A549 (cell line): ENCODE measurements around the gene SLC25A13. TPM values are rescaled to one million over a fixed set of nuclear protein-coding genes. Genes with fewer than 3 reads are reported as not detected.

Experiments
- ATAC-seq, 2 experiments: fragments of 200-7000 bp in 1 of 2; fragments of >200 bp in 1 of 2; cut with Nextera tagmentation in 1 of 2; cut with Tn5 transposase in 1 of 2; 3 replicates each; pipeline versions ENCODE4 v1.8.0 to v1.9.1; 2018 to 2020; ENCODE audit warnings: mild to moderate bottlenecking in 1 of 2, moderate library complexity in 1 of 2
- CTCF ChIA-PET: fragments of 300-600 bp; sonication (Branson Sonifier 250); formaldehyde crosslinking; extraction: SDS; loops from one replicate; lab custom pipeline; 2021; ENCODE audit warnings: antibody characterized with exemption, inconsistent platforms; lab: Yijun Ruan, JAX
- POLR2A ChIA-PET: fragments of 350-600 bp; formaldehyde crosslinking; extraction: SDS; loops from one replicate; lab custom pipeline; 2021; ENCODE audit warnings: antibody characterized with exemption, inconsistent platforms; lab: Yijun Ruan, JAX
- DNase-seq, 2 experiments: peaks; one replicate each; pipeline versions ENCODE4 v3.0.0 to v3.0.0-alpha.2; 2011 to 2016; ENCODE audit warnings: low read depth in 1 of 2, low spot score in 1 of 2
- FAIRE-seq: peaks from 2 replicates; lab custom pipeline; 2011; peaks lifted over from hg19 to GRCh38; lab: Jason Lieb, UNC
- H3K27ac ChIP-seq, 2 experiments: fragments of >200 bp; sonication (Bioruptor Twin); formaldehyde crosslinking; 3 replicates each; pipeline ENCODE4 v1.5.1; 2016 to 2017
- H3K4me1 ChIP-seq: fragments of >200 bp; sonication (Bioruptor Twin); formaldehyde crosslinking; 3 replicates; pipeline ENCODE4 v1.6.1; 2016
- H3K4me2 ChIP-seq: fragments of >200 bp; sonication (Bioruptor Twin); formaldehyde crosslinking; 3 replicates; pipeline ENCODE4 v1.6.1; 2016
- H3K4me3 ChIP-seq: fragments of >200 bp; sonication (Bioruptor Twin); formaldehyde crosslinking; 3 replicates; pipeline ENCODE4 v1.5.1; 2016
- H3K9me3 ChIP-seq: fragments of >200 bp; sonication (Bioruptor Twin); formaldehyde crosslinking; 3 replicates; pipeline ENCODE4 v1.6.1; 2016
- BHLHE40 ChIP-seq: IDR thresholded peaks from 2 replicates; pipeline ENCODE4 v1.6.1; 2012; ENCODE audit warnings: low read depth, low read length, inconsistent platforms
- CHD2 ChIP-seq: fragments of 150-350 bp; IDR thresholded peaks from 2 replicates; pipeline ENCODE4 v1.6.1; 2014; ENCODE audit warnings: low read length; ENCODE audit not compliant: partially characterized antibody
- EHF ChIP-seq: fragments of 250-450 bp; sonication (Bioruptor Pico); IDR thresholded peaks from 2 replicates; pipeline ENCODE4 v1.5.0; 2020; ENCODE audit warnings: mild to moderate bottlenecking
- EP300 ChIP-seq, 2 experiments: fragments of >200 bp; sonication (Bioruptor Twin); formaldehyde crosslinking; IDR thresholded peaks; 2 replicates in 1 of 2; 3 replicates in 1 of 2; pipeline ENCODE4 v1.6.1; 2016 to 2017
- FOSB ChIP-seq: fragments of 250-450 bp; sonication (Bioruptor Pico); IDR thresholded peaks from 2 replicates; pipeline ENCODE4 v1.5.0; 2020; ENCODE audit warnings: mild to moderate bottlenecking, moderate library complexity
- FOXS1 ChIP-seq: fragments of 250-450 bp; sonication (Bioruptor Pico); IDR thresholded peaks from 2 replicates; pipeline ENCODE4 v1.5.0; 2020; ENCODE audit warnings: mild to moderate bottlenecking, moderate library complexity
- HMGXB4 ChIP-seq: fragments of 250-450 bp; sonication (Bioruptor Pico); IDR thresholded peaks from 2 replicates; pipeline ENCODE4 v1.5.0; 2021; ENCODE audit warnings: mild to moderate bottlenecking, moderate library complexity, borderline replicate concordance
- HOXB5 ChIP-seq: fragments of 250-450 bp; sonication (Bioruptor Pico); IDR thresholded peaks from 2 replicates; pipeline ENCODE4 v1.5.0; 2020; ENCODE audit warnings: mild to moderate bottlenecking, moderate library complexity
- KDM1A ChIP-seq: fragments of 200-600 bp; sonication (generic); IDR thresholded peaks from 2 replicates; pipeline ENCODE4 v1.6.1; 2016; ENCODE audit warnings: low read depth, mild to moderate bottlenecking
- MAX ChIP-seq: IDR thresholded peaks from 2 replicates; pipeline ENCODE4 v1.6.1; 2012
- MAZ ChIP-seq: fragments of 150-350 bp; IDR thresholded peaks from 2 replicates; pipeline ENCODE4 v1.6.1; 2014; ENCODE audit warnings: antibody characterized with exemption, low read depth, low read length, borderline replicate concordance
- NFE2L2 ChIP-seq: fragments of 150-350 bp; conservative IDR thresholded peaks from 2 replicates; pipeline ENCODE4 v1.6.1; 2014; ENCODE audit warnings: low read length
- NPAS2 ChIP-seq: fragments of 250-450 bp; sonication (Bioruptor Pico); IDR thresholded peaks from 2 replicates; pipeline ENCODE4 v1.8.0; 2022; ENCODE audit warnings: mild to moderate bottlenecking, moderate library complexity, borderline replicate concordance
- NR3C1 ChIP-seq: fragments of >200 bp; sonication (Bioruptor Twin); formaldehyde crosslinking; IDR thresholded peaks from 3 replicates; pipeline ENCODE4 v1.6.1; 2017
- POLR2A ChIP-seq: IDR thresholded peaks from 2 replicates; pipeline ENCODE4 v1.6.1; 2012; ENCODE audit warnings: mild to moderate bottlenecking, low read length
- RFX5 ChIP-seq: fragments of 450-650 bp; IDR thresholded peaks from 2 replicates; pipeline ENCODE4 v1.7.1; 2014; ENCODE audit warnings: antibody characterized with exemption, mild to moderate bottlenecking, moderate library complexity
- ZC3H11A ChIP-seq: fragments of 450-650 bp; IDR thresholded peaks from 2 replicates; pipeline ENCODE4 v1.6.1; 2014; ENCODE audit warnings: antibody characterized with exemption, mild to moderate bottlenecking
- ZFP36 ChIP-seq: fragments of 450-650 bp; IDR thresholded peaks from 2 replicates; pipeline ENCODE4 v1.6.1; 2014; ENCODE audit warnings: borderline replicate concordance; ENCODE audit not compliant: partially characterized antibody
- WGBS: methylation state at CpG from one replicate; pipeline ENCODE4 v1.1.6; 2017; ENCODE audit errors: missing lambda C conversion rate; 5-methylcytosine and 5-hydroxymethylcytosine counted together
- polyA plus RNA-seq, 4 experiments: library from polyadenylated mRNA; depleted of rRNA in 3 of 4; stranded (reverse); fragments of >200 nt; fragmentation: RNase III in 1 of 4; extraction: RNeasy Plus Mini Kit Qiagen cat#74134 plus additional on column Dnase treatment in 1 of 4; gene quantifications; 2 replicates in 3 of 4; 3 replicates in 1 of 4; pipeline ENCODE4 v1.2.3, GENCODE V29; 2011 to 2017
- TF ChIP-seq, protein P1 (sequence below): fragments of 150-350 bp; IDR thresholded peaks from 2 replicates; pipeline ENCODE4 v1.6.1; 2014; ENCODE audit warnings: low read depth, mild to moderate bottlenecking, low read length
- TF ChIP-seq, protein P2 (sequence below): fragments of 450-650 bp; IDR thresholded peaks from 2 replicates; pipeline ENCODE4 v1.6.1; 2014; ENCODE audit warnings: antibody characterized with exemption
- TF ChIP-seq, protein P3 (sequence below): fragments of 250-450 bp; sonication (Bioruptor Pico); IDR thresholded peaks from 2 replicates; pipeline ENCODE4 v1.5.0; 2020; ENCODE audit warnings: low read depth, mild to moderate bottlenecking, moderate library complexity
- TF ChIP-seq, protein P4 (sequence below): fragments of >200 bp; sonication (Bioruptor Twin); formaldehyde crosslinking; IDR thresholded peaks from 3 replicates; pipeline ENCODE4 v1.5.1; 2016

SLC25A13 gene
- polyA plus RNA-seq, 2 of the 4 experiments (the other 2 are of a cell fraction): 32.7 to 51.0 TPM

DNA sequence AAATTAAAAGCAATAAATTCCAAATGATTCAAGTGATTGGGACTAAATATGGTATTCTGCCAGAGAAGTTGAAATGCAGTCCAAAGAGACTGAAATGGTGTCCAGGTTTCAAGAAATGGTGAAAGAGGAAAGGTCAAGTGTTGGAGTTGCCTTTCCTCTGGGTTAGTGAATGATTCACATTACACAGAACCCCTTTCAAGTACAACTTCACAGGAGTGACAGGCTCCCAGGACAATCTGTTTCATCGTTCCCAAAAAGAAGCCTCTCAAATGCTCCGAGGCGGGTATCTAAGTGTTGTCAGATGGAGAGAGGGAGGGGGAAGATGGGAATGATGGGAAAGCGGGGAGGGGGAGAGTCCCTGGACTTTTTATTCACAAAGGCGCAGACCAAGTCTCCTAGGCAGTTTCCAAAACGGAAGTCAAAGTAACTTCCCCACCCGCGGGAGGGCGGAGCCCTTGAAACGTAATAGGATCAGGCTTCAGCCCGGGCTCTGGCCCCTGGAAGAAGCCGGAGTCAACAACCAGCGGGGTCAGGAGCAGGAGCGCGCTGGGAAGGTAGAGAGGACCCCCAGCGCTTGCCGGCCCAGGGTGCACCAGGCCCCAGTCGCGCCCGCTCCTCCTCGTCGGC lies 754 bp downstream of the SLC25A13 start:
- DNase-seq (peak; percentile 84 to 86), ATAC-seq (peak; percentile 79 to 84), FAIRE-seq (no peak)
- ChIA-PET CTCF (no interaction called here), POLR2A (no interaction called here)
- H3K4me3 ChIP-seq: peak overlapping the region; percentile 93
- no peaks in the 10 kb centered on the region for H3K9me3 ChIP-seq
- peak overlapping the region; percentile 97 to 99 for H3K27ac ChIP-seq
- peak overlapping the region; percentile 98 for H3K4me2 ChIP-seq
- TF ChIP-seq NFE2L2 (no peak), POLR2A (peak; percentile 54), EHF (CRISPR knock-in tag) (no peak), NPAS2 (no peak), FOXS1 (no peak), MAZ (no peak)
- TF ChIP-seq, protein P1, sequence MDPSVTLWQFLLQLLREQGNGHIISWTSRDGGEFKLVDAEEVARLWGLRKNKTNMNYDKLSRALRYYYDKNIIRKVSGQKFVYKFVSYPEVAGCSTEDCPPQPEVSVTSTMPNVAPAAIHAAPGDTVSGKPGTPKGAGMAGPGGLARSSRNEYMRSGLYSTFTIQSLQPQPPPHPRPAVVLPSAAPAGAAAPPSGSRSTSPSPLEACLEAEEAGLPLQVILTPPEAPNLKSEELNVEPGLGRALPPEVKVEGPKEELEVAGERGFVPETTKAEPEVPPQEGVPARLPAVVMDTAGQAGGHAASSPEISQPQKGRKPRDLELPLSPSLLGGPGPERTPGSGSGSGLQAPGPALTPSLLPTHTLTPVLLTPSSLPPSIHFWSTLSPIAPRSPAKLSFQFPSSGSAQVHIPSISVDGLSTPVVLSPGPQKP: no peak
- 0% methylated on average over 9 of the region's 22 CpGs for WGBS
- H3K4me1 ChIP-seq: peaks cover 10% of the 10 kb centered on the region

DNA sequence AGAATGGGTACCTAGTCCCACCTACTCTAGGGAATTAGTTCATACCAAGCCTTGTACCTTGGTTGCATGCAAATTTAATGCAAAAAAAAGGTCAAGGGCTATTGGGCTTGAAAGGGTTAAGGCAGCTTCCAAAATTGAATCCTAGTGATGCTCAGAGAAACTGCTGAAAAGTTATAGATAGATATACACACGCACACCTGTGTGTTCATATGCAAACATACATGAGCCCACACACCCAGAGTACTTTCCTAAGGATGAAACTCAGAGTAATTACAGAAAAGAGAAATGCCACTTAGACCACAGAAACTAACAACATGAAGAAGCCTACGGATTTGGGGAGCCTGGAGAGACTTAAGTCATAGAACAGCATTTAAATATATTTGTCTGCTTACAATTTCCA lies 1.5 kb downstream of the SLC25A13 start:
- WGBS: 43% methylated on average over 2 of the region's 2 CpGs
- Histone ChIP-seq H3K27ac (peak overlapping the region; percentile 97 to 99; a peak in 4 of 6 replicates), H3K4me3 (peak overlapping the region; percentile 93), H3K4me1 (peaks cover 10% of the 10 kb centered on the region), H3K9me3 (no peaks in the 10 kb centered on the region), H3K4me2 (peak overlapping the region; percentile 98)
- no peak for TF ChIP-seq HMGXB4
- no peak for TF ChIP-seq RFX5
- TF ChIP-seq, protein P2, sequence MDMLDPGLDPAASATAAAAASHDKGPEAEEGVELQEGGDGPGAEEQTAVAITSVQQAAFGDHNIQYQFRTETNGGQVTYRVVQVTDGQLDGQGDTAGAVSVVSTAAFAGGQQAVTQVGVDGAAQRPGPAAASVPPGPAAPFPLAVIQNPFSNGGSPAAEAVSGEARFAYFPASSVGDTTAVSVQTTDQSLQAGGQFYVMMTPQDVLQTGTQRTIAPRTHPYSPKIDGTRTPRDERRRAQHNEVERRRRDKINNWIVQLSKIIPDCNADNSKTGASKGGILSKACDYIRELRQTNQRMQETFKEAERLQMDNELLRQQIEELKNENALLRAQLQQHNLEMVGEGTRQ: no peak
- POLR2A ChIA-PET: no interaction called here
- no peak for ATAC-seq
- CTCF ChIA-PET: no interaction called here
- FAIRE-seq: no peak
- DNase-seq: no peak

DNA sequence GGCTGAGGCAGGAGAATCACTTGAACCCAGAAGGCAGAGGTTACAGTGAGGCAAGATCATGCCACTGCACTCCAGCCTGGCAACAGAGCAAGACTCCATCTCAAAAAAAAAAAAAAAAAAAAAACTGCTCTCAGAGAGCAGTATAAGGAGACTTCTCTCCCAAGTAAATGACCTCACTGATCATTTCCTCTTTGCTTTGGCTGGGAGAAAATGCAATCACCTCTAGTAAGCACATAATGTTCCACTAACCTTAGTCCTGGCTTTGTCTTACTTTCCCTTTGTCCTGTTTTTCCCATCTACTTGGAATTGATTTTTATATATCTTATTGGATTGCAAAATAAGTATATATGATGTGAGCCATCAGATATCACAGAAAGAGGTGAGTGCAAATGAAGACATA lies 2.5 kb downstream of the SLC25A13 start:
- peaks cover 10% of the 10 kb centered on the region for H3K4me1 ChIP-seq
- ATAC-seq: no peak
- no peak for DNase-seq
- TF ChIP-seq EP300 (IDR thresholded peaks at IDR 0.05) (no peak), NR3C1 (no peak), MAX (no peak), FOSB (CRISPR knock-in tag) (no peak), CHD2 (no peak), BHLHE40 (no peak), KDM1A (no peak), ZC3H11A (no peak), HMGXB4 (no peak), HOXB5 (CRISPR knock-in tag) (no peak), ZFP36 (no peak), EHF (CRISPR knock-in tag) (no peak)
- TF ChIP-seq, protein P3, sequence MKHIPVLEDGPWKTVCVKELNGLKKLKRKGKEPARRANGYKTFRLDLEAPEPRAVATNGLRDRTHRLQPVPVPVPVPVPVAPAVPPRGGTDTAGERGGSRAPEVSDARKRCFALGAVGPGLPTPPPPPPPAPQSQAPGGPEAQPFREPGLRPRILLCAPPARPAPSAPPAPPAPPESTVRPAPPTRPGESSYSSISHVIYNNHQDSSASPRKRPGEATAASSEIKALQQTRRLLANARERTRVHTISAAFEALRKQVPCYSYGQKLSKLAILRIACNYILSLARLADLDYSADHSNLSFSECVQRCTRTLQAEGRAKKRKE (CRISPR knock-in tag): no peak
- TF ChIP-seq, protein P4, sequence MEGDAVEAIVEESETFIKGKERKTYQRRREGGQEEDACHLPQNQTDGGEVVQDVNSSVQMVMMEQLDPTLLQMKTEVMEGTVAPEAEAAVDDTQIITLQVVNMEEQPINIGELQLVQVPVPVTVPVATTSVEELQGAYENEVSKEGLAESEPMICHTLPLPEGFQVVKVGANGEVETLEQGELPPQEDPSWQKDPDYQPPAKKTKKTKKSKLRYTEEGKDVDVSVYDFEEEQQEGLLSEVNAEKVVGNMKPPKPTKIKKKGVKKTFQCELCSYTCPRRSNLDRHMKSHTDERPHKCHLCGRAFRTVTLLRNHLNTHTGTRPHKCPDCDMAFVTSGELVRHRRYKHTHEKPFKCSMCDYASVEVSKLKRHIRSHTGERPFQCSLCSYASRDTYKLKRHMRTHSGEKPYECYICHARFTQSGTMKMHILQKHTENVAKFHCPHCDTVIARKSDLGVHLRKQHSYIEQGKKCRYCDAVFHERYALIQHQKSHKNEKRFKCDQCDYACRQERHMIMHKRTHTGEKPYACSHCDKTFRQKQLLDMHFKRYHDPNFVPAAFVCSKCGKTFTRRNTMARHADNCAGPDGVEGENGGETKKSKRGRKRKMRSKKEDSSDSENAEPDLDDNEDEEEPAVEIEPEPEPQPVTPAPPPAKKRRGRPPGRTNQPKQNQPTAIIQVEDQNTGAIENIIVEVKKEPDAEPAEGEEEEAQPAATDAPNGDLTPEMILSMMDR: no peak
- no peak overlapping the region for H3K4me2 ChIP-seq
- no peaks in the 10 kb centered on the region for H3K9me3 ChIP-seq
- H3K27ac ChIP-seq: no peak overlapping the region
- ChIA-PET POLR2A (no interaction called here), CTCF (no interaction called here)
- no peak overlapping the region for H3K4me3 ChIP-seq
- no peak for FAIRE-seq
